AG09309 (cell line): ENCODE results near the gene GPR17.

Experiments
- DNase-seq: peaks from one replicate; pipeline ENCODE4 v3.0.0-alpha.2; 2010; ENCODE audit warnings: low read depth
- H3K4me3 ChIP-seq: 2 replicates; pipeline ENCODE4 v1.5.1; 2011; ENCODE audit warnings: mild to moderate bottlenecking, low read depth, low read length, moderate library complexity; ENCODE audit not compliant: control insufficient read depth
- TF ChIP-seq, protein P1 (sequence below): IDR thresholded peaks from 2 replicates; pipeline ENCODE4 v1.5.1; 2011; ENCODE audit warnings: mild to moderate bottlenecking, low read depth, low read length, inconsistent platforms; ENCODE audit not compliant: insufficient read depth, control insufficient read depth; ENCODE audit errors: missing control alignments

GPR17 gene

DNA sequence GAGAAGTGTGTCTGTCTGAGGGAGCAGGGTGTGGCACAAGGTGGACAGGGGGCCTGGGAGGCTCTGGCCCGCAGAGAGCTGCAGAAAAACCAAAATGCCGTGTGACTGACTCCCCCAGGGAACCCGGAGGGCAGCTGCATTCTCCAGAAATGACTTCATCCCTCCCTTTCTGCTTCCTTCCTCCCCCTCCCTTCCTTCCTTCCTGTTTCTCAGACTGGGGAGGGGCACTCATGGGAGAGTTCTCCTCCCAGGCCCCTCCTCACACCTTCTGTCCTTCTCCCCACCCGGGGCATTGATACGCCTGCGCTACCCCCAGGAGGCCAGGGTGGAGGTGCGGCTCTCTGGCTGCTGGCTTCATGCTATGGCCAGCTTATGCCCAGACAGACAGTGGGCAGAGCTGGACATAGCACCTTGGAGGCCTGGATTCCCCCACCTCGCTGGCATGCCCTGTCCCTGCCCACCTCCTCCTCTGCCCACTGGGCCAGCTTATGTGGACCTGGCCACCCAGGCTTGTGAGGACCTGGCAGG is 8.2 kb upstream of the GPR17 start:
- TF ChIP-seq, protein P1, sequence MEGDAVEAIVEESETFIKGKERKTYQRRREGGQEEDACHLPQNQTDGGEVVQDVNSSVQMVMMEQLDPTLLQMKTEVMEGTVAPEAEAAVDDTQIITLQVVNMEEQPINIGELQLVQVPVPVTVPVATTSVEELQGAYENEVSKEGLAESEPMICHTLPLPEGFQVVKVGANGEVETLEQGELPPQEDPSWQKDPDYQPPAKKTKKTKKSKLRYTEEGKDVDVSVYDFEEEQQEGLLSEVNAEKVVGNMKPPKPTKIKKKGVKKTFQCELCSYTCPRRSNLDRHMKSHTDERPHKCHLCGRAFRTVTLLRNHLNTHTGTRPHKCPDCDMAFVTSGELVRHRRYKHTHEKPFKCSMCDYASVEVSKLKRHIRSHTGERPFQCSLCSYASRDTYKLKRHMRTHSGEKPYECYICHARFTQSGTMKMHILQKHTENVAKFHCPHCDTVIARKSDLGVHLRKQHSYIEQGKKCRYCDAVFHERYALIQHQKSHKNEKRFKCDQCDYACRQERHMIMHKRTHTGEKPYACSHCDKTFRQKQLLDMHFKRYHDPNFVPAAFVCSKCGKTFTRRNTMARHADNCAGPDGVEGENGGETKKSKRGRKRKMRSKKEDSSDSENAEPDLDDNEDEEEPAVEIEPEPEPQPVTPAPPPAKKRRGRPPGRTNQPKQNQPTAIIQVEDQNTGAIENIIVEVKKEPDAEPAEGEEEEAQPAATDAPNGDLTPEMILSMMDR: no peak
- no peak for DNase-seq
- H3K4me3 ChIP-seq: no peak overlapping the region

DNA sequence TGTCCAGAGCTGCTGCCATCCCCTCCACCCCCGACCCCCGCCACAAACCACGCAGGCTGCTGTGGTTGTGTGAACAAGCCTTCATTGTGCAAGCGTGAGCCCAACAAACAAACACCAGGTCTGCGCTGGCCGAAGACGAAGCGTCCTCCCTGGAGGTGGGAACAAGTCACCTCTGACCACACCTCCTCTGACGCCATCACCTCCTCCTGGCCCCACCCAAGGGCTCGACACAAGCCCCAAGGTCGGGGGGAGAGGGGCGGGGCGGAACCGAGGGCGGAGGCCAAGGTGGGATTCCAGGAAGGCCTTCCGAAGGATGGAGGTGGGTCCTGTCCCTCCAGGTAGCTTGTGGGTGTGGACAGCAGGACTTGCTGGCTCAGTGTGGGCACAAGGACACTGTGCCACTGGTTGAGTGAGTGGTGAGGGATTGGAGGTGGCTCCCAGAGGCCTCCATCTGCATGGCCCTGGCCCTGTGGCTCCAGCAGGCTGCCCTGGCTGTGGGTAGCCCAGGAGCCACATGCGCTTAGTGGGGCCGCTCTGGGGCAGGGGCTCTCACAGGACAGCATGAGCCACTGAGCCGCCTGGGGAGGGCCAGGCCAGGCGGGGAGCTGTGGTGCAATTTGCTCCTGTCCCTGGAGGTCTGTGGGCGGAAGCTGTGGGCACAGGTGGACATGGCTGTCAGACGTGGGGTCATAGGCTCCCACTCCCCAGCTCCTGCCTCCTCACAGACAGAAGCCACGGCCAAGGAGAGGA is 7.4 kb upstream of the GPR17 start:
- no peak overlapping the region for H3K4me3 ChIP-seq
- no peak for DNase-seq

DNA sequence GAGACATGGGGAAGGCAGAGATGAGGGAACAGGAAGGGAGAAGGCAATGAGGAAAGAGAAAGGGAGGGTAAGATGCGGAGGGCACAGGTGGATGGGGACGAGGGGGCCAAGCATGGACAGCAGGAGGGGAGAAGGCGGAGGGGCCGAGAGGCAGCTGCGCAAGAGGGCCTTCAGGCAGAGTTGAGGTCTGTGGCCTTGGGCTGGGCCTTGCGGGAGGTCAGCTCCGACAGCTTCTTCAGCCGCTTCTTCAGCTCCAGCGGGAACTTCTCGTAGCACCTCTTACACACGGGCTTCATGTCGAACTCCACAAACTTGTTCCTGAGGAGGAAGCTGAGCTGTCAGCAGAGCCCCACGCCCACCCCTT is 6.9 kb upstream of the GPR17 start:
- TF ChIP-seq, protein P1: no peak
- no peak overlapping the region for H3K4me3 ChIP-seq
- DNase-seq: no peak

More for the DNA sequence above, 7.4 kb upstream of the GPR17 start:
- TF ChIP-seq, protein P1: no peak

DNA sequence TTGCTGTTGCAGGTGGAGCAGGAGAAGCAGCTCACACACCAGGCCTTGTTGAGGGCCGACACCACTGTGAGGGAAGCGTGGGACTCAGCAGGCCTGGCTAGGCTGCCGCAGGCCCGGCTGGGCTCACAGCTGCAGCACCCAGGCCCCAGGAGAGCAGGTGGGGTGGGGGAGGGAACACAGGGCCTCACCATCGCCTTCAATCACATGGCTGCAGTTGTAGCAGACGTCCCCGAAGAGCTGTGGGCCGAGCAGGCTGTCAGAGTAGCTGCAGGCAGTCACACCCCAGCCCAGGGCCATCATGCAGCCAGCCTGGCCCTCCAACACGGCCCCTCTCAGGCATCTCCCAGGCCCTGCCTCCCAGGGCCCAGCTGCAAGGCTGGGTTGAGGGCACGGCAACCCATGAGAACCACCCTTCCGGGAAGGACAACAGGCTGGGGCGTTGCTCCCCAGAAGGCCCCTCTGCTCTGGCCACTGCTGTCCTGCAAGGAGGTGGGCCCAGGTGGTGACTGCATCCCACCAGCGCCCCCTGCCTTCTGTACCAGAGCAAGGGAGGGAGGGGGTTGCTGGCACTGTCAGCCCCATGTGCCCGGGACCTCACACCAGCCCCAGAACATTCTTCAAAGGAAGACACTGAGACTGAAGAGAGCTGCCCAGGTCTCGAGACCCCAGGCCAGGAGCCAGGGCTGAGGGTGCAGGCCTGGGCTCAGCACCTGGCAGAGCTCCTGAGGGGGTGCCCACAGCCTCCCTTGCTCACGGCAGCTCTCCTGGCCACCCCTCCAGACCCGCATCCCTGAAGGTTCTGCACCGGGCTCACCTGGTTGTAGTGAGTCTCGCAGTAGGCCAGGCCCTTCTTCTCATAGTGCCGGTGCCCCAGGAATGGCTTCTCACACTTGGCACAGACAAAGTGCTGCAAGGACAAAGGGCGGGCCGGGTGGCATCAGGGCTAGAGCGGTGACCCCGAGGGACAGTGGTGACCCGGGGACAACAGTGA is 5.6 kb upstream of the GPR17 start:
- TF ChIP-seq, protein P1: no peak
- H3K4me3 ChIP-seq: no peak overlapping the region
- DNase-seq: no peak

DNA sequence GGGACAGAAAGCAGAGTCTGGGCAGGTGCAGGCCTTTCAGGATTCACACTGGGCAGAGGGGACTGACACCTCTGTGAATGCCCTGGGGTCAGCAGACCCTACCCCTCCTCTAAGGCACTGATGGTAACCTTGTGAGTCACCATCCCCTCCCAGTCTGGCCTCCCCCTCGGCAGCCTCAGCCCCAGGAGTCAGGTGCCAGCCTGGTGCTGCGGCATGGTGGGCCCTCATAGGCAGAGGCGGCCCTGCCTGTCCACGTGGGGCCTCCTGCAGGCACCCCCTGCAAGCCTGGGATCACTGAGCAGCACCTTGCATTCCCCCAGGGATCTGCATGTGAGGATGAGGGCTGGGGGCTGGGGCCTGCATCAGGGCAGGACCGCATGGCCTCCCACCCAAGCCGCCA is 4.8 kb upstream of the GPR17 start:
- no peak for DNase-seq
- TF ChIP-seq, protein P1: no peak
- no peak overlapping the region for H3K4me3 ChIP-seq

DNA sequence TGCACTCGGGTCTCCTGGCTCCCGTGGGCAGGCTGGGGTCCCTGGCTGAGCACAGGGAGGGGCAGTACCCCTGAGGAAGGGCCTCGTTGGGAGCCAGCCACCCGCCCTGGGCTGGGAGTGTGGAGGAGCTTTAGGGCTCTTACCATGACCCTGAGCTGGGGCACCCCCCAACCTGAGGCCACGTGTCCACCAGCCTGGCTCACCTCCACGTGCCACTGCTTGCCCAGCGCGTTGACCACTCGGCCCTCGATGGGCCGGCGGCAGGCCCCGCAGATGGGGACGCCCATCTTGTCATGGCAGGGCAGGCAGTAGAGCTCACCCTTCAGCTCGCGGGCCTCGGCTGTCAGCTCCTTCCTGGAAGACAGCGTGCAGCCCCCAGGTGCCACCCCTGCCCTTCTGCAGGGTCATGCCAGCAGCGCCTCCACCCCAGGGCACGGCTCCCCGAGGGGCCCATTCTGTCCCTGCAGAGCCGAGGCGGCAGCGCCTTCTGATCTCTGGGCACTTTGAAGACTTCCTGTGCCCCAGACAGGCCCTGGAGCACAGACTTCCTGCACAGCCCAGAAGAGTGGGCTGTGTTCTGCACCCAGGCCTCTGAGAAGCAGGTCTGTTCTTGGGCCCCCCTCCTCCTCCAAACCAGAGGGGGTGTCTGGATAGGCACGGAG is 4.0 kb upstream of the GPR17 start:
- no peak overlapping the region for H3K4me3 ChIP-seq
- TF ChIP-seq, protein P1: no peak

More for the DNA sequence above, 4.0 kb upstream of the GPR17 start:
- DNase-seq: no peak
